IMR-90 (cell line): ENCODE measurements around the gene PEA15. TPM values are rescaled to one million over a fixed set of nuclear protein-coding genes. Genes with fewer than 3 reads are reported as not detected.

Experiments
- ATAC-seq: fragments of 200-7000 bp; cut with Tn5 transposase; 2 replicates; pipeline ENCODE4 v1.9.1; 2020; ENCODE audit warnings: low read depth, mild to moderate bottlenecking, moderate library complexity
- BruUV-seq: library from RNA; stranded (reverse); fragments of 400-500 nt; replicated peaks from 2 replicates; lab custom pipeline; 2021; lab: Mats Ljungman, UMichigan
- CTCF ChIA-PET: fragments of 300-600 bp; formaldehyde crosslinking; extraction: SDS; loops from one replicate; lab custom pipeline; 2021; ENCODE audit warnings: antibody characterized with exemption; lab: Yijun Ruan, JAX
- POLR2A ChIA-PET: fragments of 300-600 bp; sonication (Branson Sonifier 250); formaldehyde crosslinking; loops from one replicate; lab custom pipeline; 2022; ENCODE audit warnings: antibody characterized with exemption; ENCODE audit not compliant: unreplicated experiment; lab: Charles Lee
- DNase-seq: peaks from one replicate; pipeline ENCODE4 v3.0.0; 2013
- H2AFZ ChIP-seq: replicated peaks from 2 replicates; pipeline ENCODE3; 2013; ENCODE audit warnings: low read length, mild to moderate bottlenecking; ENCODE audit not compliant: poor library complexity
- H2AK5ac ChIP-seq: 2 replicates; pipeline ENCODE4 v1.6.1; 2013; ENCODE audit warnings: low read depth, low read length, inconsistent platforms
- H2AK9ac ChIP-seq: replicated peaks from 2 replicates; pipeline ENCODE3; 2013; ENCODE audit warnings: mild to moderate bottlenecking, low read depth, low read length, moderate library complexity; ENCODE audit not compliant: poor library complexity
- H2BK120ac ChIP-seq: 2 replicates; pipeline ENCODE4 v1.6.1; 2013; ENCODE audit warnings: low read depth, low read length, inconsistent platforms
- H2BK15ac ChIP-seq: 3 replicates; pipeline ENCODE4 v1.6.1; 2013; ENCODE audit warnings: low read depth, low read length, inconsistent platforms
- H2BK20ac ChIP-seq: 2 replicates; pipeline ENCODE4 v1.6.1; 2013; ENCODE audit warnings: low read depth, mild to moderate bottlenecking, inconsistent platforms, low read length, moderate library complexity
- H2BK5ac ChIP-seq: 2 replicates; pipeline ENCODE4 v1.6.1; 2013; ENCODE audit warnings: mild to moderate bottlenecking, low read depth, low read length, inconsistent platforms; ENCODE audit not compliant: poor library complexity, severe bottlenecking
- H3K14ac ChIP-seq: replicated peaks from 2 replicates; pipeline ENCODE4 v1.6.1; 2013; ENCODE audit warnings: low read depth, low read length, inconsistent platforms
- H3K18ac ChIP-seq: 2 replicates; pipeline ENCODE4 v1.6.1; 2013; ENCODE audit warnings: low read depth, low read length, control low read depth
- H3K23ac ChIP-seq: 2 replicates; pipeline ENCODE4 v1.6.1; 2013; ENCODE audit warnings: low read depth, low read length, inconsistent platforms
- H3K27ac ChIP-seq: 2 replicates; pipeline ENCODE4 v1.5.1; 2013; ENCODE audit warnings: mild to moderate bottlenecking, control low read depth, low read length; ENCODE audit not compliant: insufficient read depth
- H3K27me3 ChIP-seq: 2 replicates; pipeline ENCODE4 v1.6.1; 2013; ENCODE audit warnings: low read length; ENCODE audit not compliant: control insufficient read depth, insufficient read depth
- H3K36me3 ChIP-seq: 2 replicates; pipeline ENCODE4 v1.6.1; 2013; ENCODE audit warnings: low read length, mixed read lengths; ENCODE audit not compliant: control insufficient read depth, insufficient read depth
- H3K4ac ChIP-seq: 2 replicates; pipeline ENCODE4 v1.6.1; 2013; ENCODE audit warnings: low read depth, low read length, inconsistent platforms
- H3K4me1 ChIP-seq: 2 replicates; pipeline ENCODE4 v1.6.1; 2013; ENCODE audit warnings: low read length, mixed read lengths; ENCODE audit not compliant: control insufficient read depth, insufficient read depth
- H3K4me2 ChIP-seq: 2 replicates; pipeline ENCODE4 v1.6.1; 2013; ENCODE audit warnings: low read depth, mild to moderate bottlenecking, control low read depth, low read length, moderate library complexity
- H3K4me3 ChIP-seq: 2 replicates; pipeline ENCODE4 v1.5.1; 2013; ENCODE audit warnings: low read depth, mild to moderate bottlenecking, control low read depth, low read length, moderate library complexity; ENCODE audit not compliant: insufficient read depth
- H3K56ac ChIP-seq: 2 replicates; pipeline ENCODE4 v1.6.1; 2013; ENCODE audit warnings: low read length, inconsistent platforms; ENCODE audit not compliant: insufficient read depth; ENCODE audit errors: extremely low read depth
- H3K79me1 ChIP-seq, 2 experiments: 2 replicates each; pipeline ENCODE4 v1.6.1; 2013; ENCODE audit warnings: low read length in 2 of 2, inconsistent platforms in 1 of 2, low read depth in 1 of 2
- H3K9ac ChIP-seq: 2 replicates; pipeline ENCODE4 v1.6.1; 2013; ENCODE audit warnings: low read depth, low read length, control low read depth
- H3K9me1 ChIP-seq: 2 replicates; pipeline ENCODE4 v1.6.1; 2013; ENCODE audit warnings: low read length, inconsistent platforms; ENCODE audit not compliant: insufficient read depth
- H3K9me3 ChIP-seq: 2 replicates; pipeline ENCODE4 v1.6.1; 2013; ENCODE audit warnings: low read length; ENCODE audit not compliant: control insufficient read depth, insufficient read depth
- H4K20me1 ChIP-seq: 2 replicates; pipeline ENCODE4 v1.6.1; 2013; ENCODE audit warnings: low read length, inconsistent platforms; ENCODE audit not compliant: insufficient read depth
- H4K5ac ChIP-seq: 2 replicates; pipeline ENCODE4 v1.6.1; 2013; ENCODE audit warnings: mild to moderate bottlenecking, low read depth, low read length, control low read depth
- H4K8ac ChIP-seq, 2 experiments: 2 replicates each; pipeline ENCODE4 v1.6.1; 2013; ENCODE audit warnings: low read depth in 2 of 2, low read length in 2 of 2, control low read depth in 1 of 2, inconsistent platforms in 1 of 2
- H4K91ac ChIP-seq: 2 replicates; pipeline ENCODE4 v1.6.1; 2013; ENCODE audit warnings: low read depth, low read length, inconsistent platforms; ENCODE audit not compliant: insufficient read depth
- BHLHE40 ChIP-seq: fragments of 150-350 bp; IDR thresholded peaks from 2 replicates; pipeline ENCODE4 v1.6.1; 2016; ENCODE audit warnings: mild to moderate bottlenecking, low read depth, low read length
- WGBS, 2 experiments: methylation state at CpG; one replicate each; pipeline versions ENCODE4 v1.1.5 to v1.1.7; 2013; ENCODE audit warnings: missing lambda C conversion rate in 2 of 2; ENCODE audit not compliant: insufficient read length in 1 of 2; ENCODE audit errors: extremely low coverage in 2 of 2; 5-methylcytosine and 5-hydroxymethylcytosine counted together
- dilution Hi-C: fragments of 300-500 bp; cut with HindIII; formaldehyde crosslinking; loops from one replicate; pipeline ENCODE4 v1.14.3; 2018; ENCODE audit warnings: low sequenced_read_pairs; ENCODE audit not compliant: unreplicated experiment
- in situ Hi-C: fragments of 300-500 bp; cut with MboI; formaldehyde crosslinking; loops from 3 replicates; pipeline ENCODE4 v1.14.3; 2019; ENCODE audit warnings: low sequenced_read_pairs, inconsistent platforms, mixed read lengths
- intact Hi-C: fragments of 100-400 bp; cut with micrococcal nuclease; formaldehyde crosslinking; loops from 2 replicates; pipeline ENCODE4 v1.10.0; 2022
- polyA plus RNA-seq, 3 experiments: library from polyadenylated mRNA; depleted of rRNA; stranded (reverse); fragments of >200 nt; gene quantifications; 2 replicates each; pipeline ENCODE4 v1.2.3, GENCODE V29; 2012; ENCODE audit warnings: low replicate concordance in 1 of 3
- total RNA-seq: library from RNA; depleted of rRNA; stranded (reverse); fragments of >200 nt; gene quantifications from 2 replicates; pipeline ENCODE4 v1.2.3, GENCODE V29; 2012
- TF ChIP-seq, protein P1 (sequence below): fragments of 150-350 bp; IDR thresholded peaks from 2 replicates; pipeline ENCODE4 v1.6.1; 2016; ENCODE audit warnings: low read depth, mild to moderate bottlenecking, low read length, moderate library complexity, borderline replicate concordance

PEA15 gene
- total and polyA plus RNA-seq, 2 of the 4 experiments (the other 2 are of a cell fraction), result 296 to 754 TPM

DNA sequence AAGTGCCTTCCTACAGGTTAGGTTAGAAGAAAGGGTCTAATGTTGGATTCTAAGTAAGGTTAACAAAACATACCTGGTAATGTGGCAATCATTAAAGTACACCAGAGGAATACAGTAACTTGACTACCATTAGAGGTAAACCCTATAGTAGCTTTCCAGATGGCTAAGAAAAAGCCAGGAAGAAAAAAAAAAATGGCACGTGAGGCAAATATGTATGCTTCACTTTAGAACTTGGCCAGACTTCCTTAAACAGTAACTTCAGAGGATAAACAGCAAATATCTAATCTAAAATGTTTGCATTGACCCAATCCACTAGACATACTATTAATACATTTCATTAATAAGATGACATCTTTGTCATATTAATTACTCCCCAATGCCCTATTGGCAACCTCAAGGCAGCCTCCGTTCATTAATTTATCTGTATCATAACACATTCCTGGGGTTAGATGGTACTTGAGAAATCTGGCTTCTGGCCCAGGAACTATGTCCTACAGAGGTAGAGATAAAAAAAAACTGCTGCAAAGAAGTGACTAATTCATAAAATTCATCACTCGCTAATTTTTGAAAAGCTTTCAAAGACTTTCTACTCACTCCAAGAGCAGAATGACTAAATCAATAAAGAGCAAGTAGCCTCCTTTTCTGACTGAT, 51.3 kb downstream of the PEA15 start:
- peak; percentile 22 for ATAC-seq
- Histone ChIP-seq H3K27me3 (no peaks in the 10 kb centered on the region), H2AK5ac (no peak overlapping the region), H3K14ac (no peak overlapping the region), H3K4me1 (peaks cover 2% of the 10 kb centered on the region; the same call in 1 of the 2 replicates), H3K56ac (no peak overlapping the region), H3K18ac (no peak overlapping the region), H3K36me3 (peaks cover 2% of the 10 kb centered on the region; the same call in 1 of the 2 replicates), H2AK9ac (no peak overlapping the region), H4K8ac (no peak overlapping the region), H3K23ac (no peak overlapping the region), H2BK20ac (no peak overlapping the region), H2BK15ac (no peak overlapping the region), H4K91ac (no peak overlapping the region), H2BK5ac (no peak overlapping the region), H3K9me1 (peaks cover 4% of the 10 kb centered on the region), H4K5ac (no peak overlapping the region), H3K9me3 (no peaks in the 10 kb centered on the region), H2BK120ac (no peak overlapping the region), H3K4me3 (no peak overlapping the region), H3K27ac (no peak overlapping the region; the same call in 1 of the 2 replicates), H3K9ac (no peak overlapping the region), H4K20me1 (peaks cover 22% of the 10 kb centered on the region), H3K4ac (no peak overlapping the region), H3K4me2 (peak overlapping the region; percentile 16; the same call in 1 of the 2 replicates), H2AFZ (no peak overlapping the region), H3K79me1 (peaks cover 15 to 52% of the 10 kb centered on the region in 2 experiments; a peak in 3 of 4 replicates)
- TF ChIP-seq, protein P1, sequence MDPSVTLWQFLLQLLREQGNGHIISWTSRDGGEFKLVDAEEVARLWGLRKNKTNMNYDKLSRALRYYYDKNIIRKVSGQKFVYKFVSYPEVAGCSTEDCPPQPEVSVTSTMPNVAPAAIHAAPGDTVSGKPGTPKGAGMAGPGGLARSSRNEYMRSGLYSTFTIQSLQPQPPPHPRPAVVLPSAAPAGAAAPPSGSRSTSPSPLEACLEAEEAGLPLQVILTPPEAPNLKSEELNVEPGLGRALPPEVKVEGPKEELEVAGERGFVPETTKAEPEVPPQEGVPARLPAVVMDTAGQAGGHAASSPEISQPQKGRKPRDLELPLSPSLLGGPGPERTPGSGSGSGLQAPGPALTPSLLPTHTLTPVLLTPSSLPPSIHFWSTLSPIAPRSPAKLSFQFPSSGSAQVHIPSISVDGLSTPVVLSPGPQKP, result no peak
- TF ChIP-seq BHLHE40, result peak; percentile 80
- intact Hi-C loops (no loop called here), in situ Hi-C loops (no loop called here), dilution Hi-C loops (no loop called here)
- DNase-seq, result peak; percentile 76
- no TSS peak for BruUV-seq
- ChIA-PET POLR2A (no interaction called here), CTCF (interaction anchor here (0.6 to 1.0 kb wide), 2 partner anchors 9 to 63 kb away, joined by 3 read pairs; no protein-coding TSS in a partner anchor)
- WGBS, 2 experiments, result no CpG with 5 or more reads among the region's 3 CpGs
